Colon (tissue), 2 donors: Measurements from ENCODE around the gene TRIM66.
"Not testable (repeated sequence)": the region's sequence is repeated elsewhere in the genome, so short reads cannot be mapped to it uniquely, and the experiment has no call there.

Source experiments
- FAIRE-seq: peaks from 2 replicates; lab custom pipeline; 2012; peaks lifted over from hg19 to GRCh38; lab: Jason Lieb, UNC
- donor health status: control.
- donor health status: control.

The TRIM66 gene

GRCh38 chr11:8690374-8691342, 8.2 kb upstream of the TRIM66 start:
- FAIRE-seq, result no peak

- no peak for FAIRE-seq
These were observed 7.3 kb upstream of the TRIM66 start for GRCh38 chr11:8689726-8690255.

GRCh38 chr11:8688414-8689362, 6.2 kb upstream of the TRIM66 start:
- FAIRE-seq, result no peak

GRCh38 chr11:8686325-8686724, 3.9 kb upstream of the TRIM66 start:
- no peak for FAIRE-seq

GRCh38 chr11:8685820-8686219, 3.4 kb upstream of the TRIM66 start:
- no peak for FAIRE-seq

GRCh38 chr11:8685306-8685705, 2.8 kb upstream of the TRIM66 start:
- FAIRE-seq, result no peak

- no peak for FAIRE-seq
These were observed 2.3 kb upstream of the TRIM66 start for GRCh38 chr11:8684600-8685290.

GRCh38 chr11:8683115-8683807, 796 bp upstream of the TRIM66 start:
- no peak for FAIRE-seq

GRCh38 chr11:8681837-8682302, 595 bp downstream of the TRIM66 start:
- FAIRE-seq, result no peak

- FAIRE-seq, result no peak
These were observed 3.5 kb downstream of the TRIM66 start for GRCh38 chr11:8679006-8679405.

- no peak for FAIRE-seq
These were observed 6.0 kb downstream of the TRIM66 start for GRCh38 chr11:8676458-8676857.

GRCh38 chr11:8674859-8675258, 7.6 kb downstream of the TRIM66 start:
- no peak for FAIRE-seq

- FAIRE-seq, result no peak
These were observed 10.1 kb downstream of the TRIM66 start for GRCh38 chr11:8672346-8672745.

GRCh38 chr11:8671651-8672062, 10.8 kb downstream of the TRIM66 start:
- FAIRE-seq, result no peak

- FAIRE-seq, result no peak
These were observed 11.3 kb downstream of the TRIM66 start for GRCh38 chr11:8671193-8671612.

- FAIRE-seq, result not testable (repeated sequence)
These were observed 12.4 kb downstream of the TRIM66 start for GRCh38 chr11:8670081-8670480.

GRCh38 chr11:8665222-8665621, 17.2 kb downstream of the TRIM66 start:
- FAIRE-seq, result no peak

GRCh38 chr11:8661001-8661795, 21.3 kb downstream of the TRIM66 start:
- FAIRE-seq, result no peak

GRCh38 chr11:8658321-8659057, 24.0 kb downstream of the TRIM66 start:
- FAIRE-seq, result no peak

- no peak for FAIRE-seq
These were observed 26.2 kb downstream of the TRIM66 start for GRCh38 chr11:8656291-8656690.
